ENCODE results near the gene RUNX2. TPM values are rescaled to one million over a fixed set of nuclear protein-coding genes. Genes with fewer than 3 reads are reported as not detected.

RUNX2 gene
- total and polyA plus RNA-seq, 10 donors, result 0.86 to 9.4 (median 6.6) TPM

- no peak overlapping the region for H3K27ac ChIP-seq
- H3K36me3 ChIP-seq, result no peaks in the 10 kb centered on the region
- H3K9me3 ChIP-seq, result peaks cover 0 to 17% (median 5%) of the 10 kb centered on the region in 8 donors
- no peaks in the 10 kb centered on the region for H3K4me1 ChIP-seq
- H3K27me3 ChIP-seq (replicated peaks in 1 of 7), result no peaks in the 10 kb centered on the region
- no peak overlapping the region for H3K4me3 ChIP-seq
- 71 to 76% (median 76%) methylated on average over 9 of the region's 9 CpGs for WGBS, 5 donors
- TF ChIP-seq CTCF (IDR thresholded peaks at IDR 0.05 in 8 of 11, conservative IDR thresholded peaks at IDR 0.05 in 3 of 11), result no peak
- no peak for DNase-seq
- intact Hi-C loops (cut with DNase I; ENCODE audit: low total_unique reads), result no loop called here
Observed at GRCh38 chr6:45687570-45687969, 359.4 kb downstream of the RUNX2 start.

- DNase-seq, result no peak
- WGBS, 5 donors, result 90 to 98% (median 96%) methylated on average over 1 of the region's 1 CpG
- H3K27ac ChIP-seq, result no peak overlapping the region
- H3K4me1 ChIP-seq, result no peaks in the 10 kb centered on the region
- H3K27me3 ChIP-seq (replicated peaks in 1 of 7), result no peaks in the 10 kb centered on the region
- no peak overlapping the region for H3K4me3 ChIP-seq
- TF ChIP-seq CTCF (IDR thresholded peaks at IDR 0.05 in 8 of 11, conservative IDR thresholded peaks at IDR 0.05 in 3 of 11), result no peak
- no peak for TF ChIP-seq POLR2A (IDR thresholded peaks at IDR 0.05)
- no peak for TF ChIP-seq POLR2AphosphoS5 (IDR thresholded peaks at IDR 0.05)
- intact Hi-C loops (cut with DNase I; ENCODE audit: low total_unique reads), result no loop called here
- no peaks in the 10 kb centered on the region for H3K36me3 ChIP-seq
- H3K9me3 ChIP-seq, result peaks cover 0 to 11% (median under 1%) of the 10 kb centered on the region in 8 donors
Observed at GRCh38 chr6:45688180-45688579, 360.1 kb downstream of the RUNX2 start.

- no peak for DNase-seq
- no peaks in the 10 kb centered on the region for H3K36me3 ChIP-seq
- no peaks in the 10 kb centered on the region for H3K27me3 ChIP-seq (replicated peaks in 1 of 7)
- no peaks in the 10 kb centered on the region for H3K9me3 ChIP-seq
- intact Hi-C loops (cut with DNase I; ENCODE audit: low total_unique reads), result no loop called here
- TF ChIP-seq POLR2AphosphoS5 (IDR thresholded peaks at IDR 0.05) (no peak), POLR2A (IDR thresholded peaks at IDR 0.05) (no peak), CTCF (IDR thresholded peaks at IDR 0.05 in 8 of 11, conservative IDR thresholded peaks at IDR 0.05 in 3 of 11) (no peak)
- 92 to 100% (median 97%) methylated on average over 2 of the region's 2 CpGs for WGBS, 5 donors
- H3K27ac ChIP-seq, result no peak overlapping the region
- H3K4me1 ChIP-seq, result no peaks in the 10 kb centered on the region
- no peak overlapping the region for H3K4me3 ChIP-seq
Observed at GRCh38 chr6:45689926-45690615, 361.9 kb downstream of the RUNX2 start.

- no peak for DNase-seq
- 85 to 100% (median 97%) methylated on average over 1 of the region's 1 CpG for WGBS, 5 donors
- Histone ChIP-seq H3K27ac (no peak overlapping the region), H3K27me3 (replicated peaks in 1 of 7) (no peaks in the 10 kb centered on the region), H3K9me3 (no peaks in the 10 kb centered on the region), H3K4me1 (no peaks in the 10 kb centered on the region), H3K4me3 (no peak overlapping the region), H3K36me3 (no peaks in the 10 kb centered on the region)
- intact Hi-C loops (cut with DNase I; ENCODE audit: low total_unique reads), result no loop called here
- TF ChIP-seq POLR2AphosphoS5 (IDR thresholded peaks at IDR 0.05) (no peak), CTCF (IDR thresholded peaks at IDR 0.05 in 8 of 11, conservative IDR thresholded peaks at IDR 0.05 in 3 of 11) (no peak), POLR2A (IDR thresholded peaks at IDR 0.05) (no peak)
Observed at GRCh38 chr6:45690846-45691245, 362.7 kb downstream of the RUNX2 start.

All from spleen (tissue), 11 donors.